ENCODE data around the gene TDRD1.

The TDRD1 gene

DNA sequence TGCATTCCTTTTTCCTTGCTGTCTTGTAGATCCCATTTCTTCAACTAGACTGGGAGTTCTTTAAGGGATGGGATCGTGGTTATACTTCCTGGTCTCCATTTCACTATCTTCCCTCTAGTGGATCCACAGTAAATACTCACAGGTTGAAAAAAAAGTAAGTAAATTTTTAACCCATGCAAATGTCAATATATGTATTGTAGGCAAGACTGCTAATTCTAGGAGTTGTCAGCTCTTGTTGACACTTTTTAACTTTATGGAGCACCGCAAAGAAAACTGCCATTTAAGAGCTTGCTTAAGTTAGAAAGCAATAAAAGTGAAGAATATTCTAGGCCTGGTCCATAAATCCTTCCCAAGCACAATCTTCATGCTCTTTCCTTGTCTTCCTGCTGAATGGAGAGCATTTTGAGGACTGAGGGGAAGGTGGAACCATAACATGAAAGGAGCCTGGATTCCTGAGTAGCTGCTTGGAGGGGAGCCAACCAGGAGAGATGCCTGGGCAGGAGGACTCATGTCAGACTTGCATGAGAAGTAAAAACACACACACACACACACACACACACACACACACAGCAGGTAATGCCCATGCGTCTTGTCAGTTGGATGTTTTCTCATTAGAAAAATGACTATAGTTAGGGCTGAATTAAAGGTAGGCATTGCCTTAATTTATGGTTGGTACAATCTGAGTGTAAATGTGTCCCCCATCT is 92.1 kb downstream of the TDRD1 start:
- peak; percentile 78 for DNase-seq

DNA sequence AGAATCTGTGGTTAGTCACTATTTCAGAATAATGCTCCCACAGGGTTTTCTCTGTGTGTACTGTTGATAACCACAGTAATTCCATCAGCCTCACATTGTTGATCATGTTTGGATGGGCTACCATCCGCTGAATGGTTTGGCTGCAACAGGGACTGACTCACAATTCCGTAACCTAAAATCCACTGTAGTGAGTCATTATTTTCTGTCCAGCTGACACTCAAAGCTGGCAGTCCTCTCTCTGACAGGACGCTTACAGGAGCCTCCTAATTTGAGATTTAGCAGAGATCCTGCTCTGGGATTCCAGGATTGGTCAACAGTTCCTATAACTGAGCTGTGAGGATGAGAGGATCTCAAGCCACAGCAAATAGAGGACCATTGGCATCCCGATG is 92.6 kb downstream of the TDRD1 start:
- peak; percentile 96 for DNase-seq

DNA sequence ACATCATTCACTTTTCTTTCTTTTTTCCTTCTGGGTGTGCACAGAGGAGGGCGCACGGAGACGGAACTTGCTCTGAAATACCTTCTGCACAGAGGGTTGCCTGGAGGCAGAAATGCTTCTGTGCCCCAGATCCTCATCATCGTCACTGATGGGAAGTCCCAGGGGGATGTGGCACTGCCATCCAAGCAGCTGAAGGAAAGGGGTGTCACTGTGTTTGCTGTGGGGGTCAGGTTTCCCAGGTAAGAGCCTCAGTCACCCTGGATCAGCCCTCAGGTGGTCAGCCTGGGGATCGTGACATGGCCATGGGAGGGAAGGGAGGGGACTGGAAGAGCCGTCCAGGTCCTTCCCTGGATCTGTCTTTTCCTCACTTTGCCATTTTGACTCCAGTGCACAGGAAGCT is 93.5 kb downstream of the TDRD1 start:
- no peak for DNase-seq

GRCh38 chr10:114273910-114274309 is 94.8 kb downstream of the TDRD1 start:
- DNase-seq, result no peak

DNA sequence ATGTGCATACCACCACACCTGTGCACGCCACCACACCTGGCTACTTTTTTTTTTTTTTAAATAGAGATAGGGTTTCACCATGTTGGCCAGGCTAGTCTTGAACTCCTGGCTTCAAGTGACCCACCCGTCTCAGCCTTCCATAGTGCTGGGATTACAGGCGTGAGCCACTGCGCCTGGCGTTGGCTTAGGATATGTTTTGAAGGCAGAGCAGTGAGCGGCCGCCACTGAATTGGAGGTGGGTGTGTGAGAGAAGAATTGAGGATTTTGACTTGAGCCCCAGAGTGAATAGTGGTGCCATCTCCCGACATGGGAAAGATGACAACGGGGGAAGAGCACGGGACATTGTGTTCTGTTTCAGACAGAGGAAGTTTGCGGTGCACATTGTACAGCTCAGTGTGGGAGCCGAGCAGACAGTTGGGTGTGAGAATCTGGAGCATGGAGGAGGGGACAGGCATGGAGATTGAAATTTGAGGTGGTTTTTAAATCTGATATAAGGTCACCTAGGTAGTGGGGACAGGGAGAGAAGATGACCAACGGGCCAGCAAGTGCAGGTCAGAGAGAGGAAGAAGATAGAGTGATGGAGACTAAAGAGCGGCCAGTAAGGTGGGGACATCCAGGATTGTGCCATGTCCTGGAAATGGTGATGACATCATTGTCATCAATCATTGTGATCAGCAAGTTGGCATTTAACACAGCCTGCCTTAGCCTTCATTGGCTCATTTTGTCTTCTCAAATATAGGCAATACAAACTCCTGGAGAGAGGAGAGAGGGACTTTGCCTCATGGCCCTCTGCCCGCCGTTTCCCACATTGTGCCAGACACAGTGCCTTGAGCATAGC is 95.7 kb downstream of the TDRD1 start:
- no peak for DNase-seq

DNA sequence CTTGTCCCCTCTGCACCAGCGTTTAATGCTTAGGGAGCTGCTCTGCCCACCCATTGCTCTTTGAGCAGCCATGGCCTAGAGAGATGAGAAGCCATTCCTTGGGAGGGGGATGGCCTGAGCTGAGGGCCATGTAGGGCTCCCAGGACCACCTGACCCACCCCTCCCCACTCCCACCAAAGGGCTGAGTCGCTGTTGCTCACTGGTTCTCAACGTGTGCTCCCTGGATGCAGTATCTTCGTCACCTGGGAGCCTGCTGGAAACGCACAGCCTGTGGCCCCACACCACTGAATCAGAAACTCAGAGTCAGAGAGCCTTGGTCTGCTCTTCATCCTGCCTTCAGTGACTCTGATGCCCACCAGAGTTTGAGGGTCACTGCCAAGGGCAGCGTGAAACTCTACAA is 96.9 kb downstream of the TDRD1 start:
- no peak for DNase-seq

GRCh38 chr10:114276671-114277070 is 97.5 kb downstream of the TDRD1 start:
- no peak for DNase-seq

GRCh38 chr10:114278140-114278883 is 99.2 kb downstream of the TDRD1 start:
- DNase-seq, result no peak

DNA sequence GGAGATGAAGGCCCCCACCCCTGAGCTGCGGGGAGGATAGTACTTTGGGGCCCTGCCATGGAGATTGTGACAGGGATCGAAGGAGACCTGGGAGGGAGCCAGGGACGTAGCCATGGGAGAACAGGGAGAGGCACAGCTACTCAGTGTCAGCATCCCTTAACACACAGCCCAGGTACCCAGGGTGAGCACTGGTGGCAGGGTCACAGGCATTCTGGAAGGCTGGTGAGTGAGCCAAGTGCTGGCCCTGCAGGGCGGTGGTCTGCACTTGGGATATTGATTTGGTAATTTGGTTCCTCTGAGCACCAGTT is 99.7 kb downstream of the TDRD1 start:
- DNase-seq, result no peak

DNA sequence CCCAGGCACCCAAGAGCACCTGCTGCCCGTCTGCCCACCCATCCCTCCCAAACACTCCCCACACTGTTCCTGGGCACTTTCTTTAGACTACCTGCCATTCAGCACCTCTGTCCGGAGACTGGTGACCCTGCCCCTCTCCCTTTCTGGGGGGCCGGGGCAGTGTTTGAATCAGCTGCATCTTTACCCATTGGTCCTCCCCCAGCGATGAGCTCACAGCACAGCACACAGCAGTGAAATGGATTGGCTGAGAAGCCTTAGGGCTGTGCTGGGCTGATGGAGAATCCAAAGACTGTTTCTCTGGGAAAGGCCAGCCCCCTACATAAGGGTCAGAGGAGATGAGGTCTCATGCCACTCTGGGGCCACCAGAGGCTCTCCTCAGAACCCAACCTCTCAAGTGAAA is 100.1 kb downstream of the TDRD1 start:
- DNase-seq, result no peak

GRCh38 chr10:114279901-114280644 is 100.9 kb downstream of the TDRD1 start:
- DNase-seq, result no peak

DNA sequence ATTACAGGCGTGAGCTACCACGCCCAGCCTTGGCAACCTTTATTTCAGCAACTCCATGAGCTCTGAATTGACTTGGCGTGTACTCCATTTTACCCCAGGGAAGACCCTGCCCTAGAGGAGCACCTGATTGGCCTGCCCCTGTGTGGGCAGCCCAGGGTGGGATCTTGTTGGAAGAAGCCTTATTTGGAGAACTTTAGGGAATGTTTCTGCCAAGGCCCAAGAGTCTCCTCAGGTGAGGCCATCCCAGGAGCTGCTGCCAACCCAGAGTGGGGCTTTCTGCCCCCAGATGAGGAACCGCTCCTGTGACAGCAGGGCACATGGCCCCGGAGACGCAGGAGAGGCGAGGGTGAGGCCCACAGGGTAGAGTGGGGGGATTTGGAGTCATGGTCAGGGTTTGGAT is 101.9 kb downstream of the TDRD1 start:
- DNase-seq, result no peak

DNA sequence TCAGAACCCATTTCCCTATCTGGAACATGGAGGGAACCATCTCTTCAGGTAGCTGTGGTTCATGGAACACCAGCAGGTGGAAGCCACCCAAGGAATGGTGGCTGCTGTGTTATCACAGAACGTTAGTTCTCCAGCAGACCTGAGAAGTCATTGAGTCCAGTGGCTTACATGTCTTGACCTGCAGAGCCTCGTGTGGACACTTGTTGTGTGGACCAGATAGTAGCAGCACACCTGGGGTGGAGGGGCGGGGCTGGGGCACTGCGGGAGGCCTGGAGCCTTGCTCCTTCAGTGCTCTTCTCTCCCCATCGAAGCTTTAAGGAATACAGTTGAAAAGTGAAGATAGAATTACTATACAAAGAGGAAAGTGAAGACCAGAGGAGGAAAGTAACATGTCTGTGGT is 102.3 kb downstream of the TDRD1 start:
- DNase-seq, result no peak

All from fibroblast of upper back skin (primary cell).